HUDEP-2 (cell line): ENCODE data around the gene LGALS1.
A peak's percentile ranks its signal among the peaks of the same experiment; 100 is the strongest.

Experiments
- DNase-seq, 76 experiments: peaks; one replicate each; lab custom pipeline; 2025; ENCODE audit not compliant: unreplicated experiment in 76 of 76; lab: John Stamatoyannopoulos, UW

Gene LGALS1

GRCh38 chr22:37659897-37660708 is 15.3 kb upstream of the LGALS1 start:
- peak in 59 of 76 experiments; percentile 10 to 66 (median 46) for DNase-seq

- DNase-seq: no peak
Measured at GRCh38 chr22:37660709-37661045, 14.8 kb upstream of the LGALS1 start.

GRCh38 chr22:37661160-37661924 is 14.1 kb upstream of the LGALS1 start:
- peak in 5 of 76 experiments; percentile 5 to 41 (median 12) for DNase-seq

- no peak for DNase-seq
Measured at GRCh38 chr22:37662039-37662438, 13.4 kb upstream of the LGALS1 start.

- DNase-seq: no peak
Measured at GRCh38 chr22:37663521-37664140, 11.8 kb upstream of the LGALS1 start.

- DNase-seq: no peak
Measured at GRCh38 chr22:37664249-37665101, 11.0 kb upstream of the LGALS1 start.

- DNase-seq: no peak
Measured at GRCh38 chr22:37665487-37665886, 9.9 kb upstream of the LGALS1 start.

GRCh38 chr22:37669586-37669985 is 5.8 kb upstream of the LGALS1 start:
- no peak for DNase-seq

- DNase-seq: peak in 4 of 76 experiments; percentile 8 to 21 (median 14)
Measured at GRCh38 chr22:37672206-37672919, 3.1 kb upstream of the LGALS1 start.

GRCh38 chr22:37672920-37673455 is 2.4 kb upstream of the LGALS1 start:
- no peak for DNase-seq

GRCh38 chr22:37674248-37674647 is 1.2 kb upstream of the LGALS1 start:
- no peak for DNase-seq

- DNase-seq: peak in 19 of 76 experiments; percentile 7 to 39 (median 23)
Measured at GRCh38 chr22:37675930-37676735, 697 bp downstream of the LGALS1 start.

GRCh38 chr22:37676736-37677492 is 1.5 kb downstream of the LGALS1 start:
- peak in 73 of 76 experiments; percentile 11 to 94 (median 75) for DNase-seq

GRCh38 chr22:37677493-37677974 is 2.1 kb downstream of the LGALS1 start:
- DNase-seq: no peak

GRCh38 chr22:37678372-37678771 is 2.9 kb downstream of the LGALS1 start:
- no peak for DNase-seq

- DNase-seq: no peak
Measured at GRCh38 chr22:37679670-37680069, 4.2 kb downstream of the LGALS1 start.

GRCh38 chr22:37680191-37680851 is 4.9 kb downstream of the LGALS1 start:
- DNase-seq: no peak
